GM12878 (cell line): ENCODE data around the gene EGFR. TPM values are rescaled to one million over a fixed set of nuclear protein-coding genes. Genes with fewer than 3 reads are reported as not detected.

Experiments
- ATAC-seq: fragments of 200-7000 bp; cut with Tn5 transposase; 3 replicates; pipeline ENCODE4 v1.9.1; 2020; ENCODE audit warnings: mild to moderate bottlenecking, moderate library complexity
- BruUV-seq: library from RNA; stranded (reverse); fragments of 400-500 nt; replicated peaks from 2 replicates; lab custom pipeline; 2021; lab: Mats Ljungman, UMichigan
- CTCF ChIA-PET: fragments of 300-600 bp; sonication (Branson Sonifier 250); formaldehyde crosslinking; extraction: SDS; loops from one replicate; lab custom pipeline; 2021; ENCODE audit warnings: inconsistent platforms; lab: Yijun Ruan, JAX
- POLR2A ChIA-PET: fragments of 350-600 bp; formaldehyde crosslinking; extraction: SDS; loops from one replicate; lab custom pipeline; 2021; ENCODE audit warnings: inconsistent platforms; lab: Charles Lee
- RAD21 ChIA-PET: fragments of 300-600 bp; sonication (Branson Sonifier 250); formaldehyde crosslinking; loops from one replicate; lab custom pipeline; 2023; ENCODE audit warnings: antibody characterized with exemption; ENCODE audit not compliant: unreplicated experiment; lab: Charles Lee
- SMC1A ChIA-PET: fragments of 300-600 bp; sonication (Branson Sonifier 250); formaldehyde crosslinking; loops from one replicate; lab custom pipeline; 2023; ENCODE audit not compliant: unreplicated experiment, uncharacterized antibody; lab: Charles Lee
- DNase-seq: peaks from one replicate; pipeline ENCODE4 v3.0.0-alpha.2; 2011; ENCODE audit warnings: low read depth, low spot score
- FAIRE-seq: peaks from 3 replicates; lab custom pipeline; 2011; peaks lifted over from hg19 to GRCh38; lab: Jason Lieb, UNC
- H2AFZ ChIP-seq: 2 replicates; pipeline ENCODE4 v1.6.0; 2011; ENCODE audit warnings: low read depth, low read length, control low read depth; ENCODE audit not compliant: control insufficient read depth
- H3K27ac ChIP-seq: 2 replicates; pipeline ENCODE4 v1.5.1; 2011; ENCODE audit warnings: control low read depth; ENCODE audit not compliant: control insufficient read depth, insufficient read depth
- H3K27me3 ChIP-seq, 2 experiments: replicated peaks in 1 of 2; 2 replicates each; pipeline versions ENCODE4 v1.6.0 to v1.6.1; 2011; ENCODE audit warnings: low read length in 1 of 2; ENCODE audit not compliant: control insufficient read depth in 2 of 2, insufficient read depth in 2 of 2
- H3K36me3 ChIP-seq, 2 experiments: 2 replicates each; pipeline ENCODE4 v1.5.1; 2011; ENCODE audit warnings: low read length in 1 of 2; ENCODE audit not compliant: control insufficient read depth in 2 of 2, insufficient read depth in 2 of 2
- H3K4me1 ChIP-seq: 2 replicates; pipeline ENCODE4 v1.6.1; 2011; ENCODE audit warnings: mild to moderate bottlenecking, low read length, moderate library complexity, mixed read lengths; ENCODE audit not compliant: control insufficient read depth, insufficient read depth
- H3K4me2 ChIP-seq: 2 replicates; pipeline ENCODE4 v1.6.0; 2011; ENCODE audit warnings: control low read depth; ENCODE audit not compliant: control insufficient read depth, insufficient read depth
- H3K4me3 ChIP-seq: fragments of 200-600 bp; sonication (generic); 2 replicates; pipeline ENCODE4 v1.5.1; 2016
- H3K79me2 ChIP-seq: 2 replicates; pipeline ENCODE4 v1.6.0; 2011; ENCODE audit warnings: low read length; ENCODE audit not compliant: control insufficient read depth, insufficient read depth
- H3K9ac ChIP-seq: 2 replicates; pipeline ENCODE4 v1.8.0; 2011; ENCODE audit warnings: low read length, control low read depth, mixed read lengths; ENCODE audit not compliant: control insufficient read depth, insufficient read depth
- H3K9me3 ChIP-seq: replicated peaks from 3 replicates; pipeline ENCODE4 v1.5.1; 2011; ENCODE audit warnings: mild to moderate bottlenecking, low read length; ENCODE audit not compliant: control insufficient read depth, insufficient read depth
- H4K20me1 ChIP-seq: 2 replicates; pipeline ENCODE4 v1.6.0; 2011; ENCODE audit not compliant: control insufficient read depth, insufficient read depth
- BCL11A ChIP-seq: IDR thresholded peaks from 2 replicates; pipeline ENCODE4 v1.6.1; 2011; ENCODE audit warnings: low read depth, low read length
- CBFB ChIP-seq: IDR thresholded peaks from 2 replicates; pipeline ENCODE4 v1.6.1; 2016; ENCODE audit warnings: antibody characterized with exemption, low read depth
- CHD4 ChIP-seq: fragments of 200-600 bp; sonication (generic); IDR thresholded peaks from 2 replicates; pipeline ENCODE4 v1.6.1; 2016; ENCODE audit warnings: mild to moderate bottlenecking
- JUNB ChIP-seq: IDR thresholded peaks from 2 replicates; pipeline ENCODE4 v1.6.1; 2016; ENCODE audit warnings: antibody characterized with exemption, mild to moderate bottlenecking
- LARP7 ChIP-seq: fragments of 450-650 bp; IDR thresholded peaks from 2 replicates; pipeline ENCODE4 v1.6.1; 2017; ENCODE audit warnings: mild to moderate bottlenecking
- MEF2B ChIP-seq: fragments of 450-650 bp; IDR thresholded peaks from 2 replicates; pipeline ENCODE4 v1.6.1; 2018; ENCODE audit warnings: mild to moderate bottlenecking, moderate library complexity; ENCODE audit not compliant: partially characterized antibody, poor library complexity, severe bottlenecking
- NFXL1 ChIP-seq: fragments of 450-650 bp; IDR thresholded peaks from 2 replicates; pipeline ENCODE4 v1.6.1; 2017; ENCODE audit warnings: antibody characterized with exemption, mild to moderate bottlenecking, borderline replicate concordance
- NFYA ChIP-seq: IDR thresholded peaks from 2 replicates; pipeline ENCODE4 v1.6.1; 2011; ENCODE audit warnings: low read depth, mild to moderate bottlenecking, low read length, improper control_type of control experiment, borderline replicate concordance
- NR2C1 ChIP-seq: fragments of 450-650 bp; IDR thresholded peaks from 2 replicates; pipeline ENCODE4 v1.6.1; 2017; ENCODE audit warnings: antibody characterized with exemption, mild to moderate bottlenecking, moderate library complexity
- SPI1 ChIP-seq: IDR thresholded peaks from 2 replicates; pipeline ENCODE4 v1.6.1; 2011; ENCODE audit warnings: low read depth, mild to moderate bottlenecking, low read length, moderate library complexity, borderline replicate concordance; ENCODE audit not compliant: insufficient read depth
- SREBF2 ChIP-seq: IDR thresholded peaks from 2 replicates; pipeline ENCODE4 v1.6.1; 2012; ENCODE audit warnings: mild to moderate bottlenecking, low read length
- WGBS: methylation state at CpG from one replicate; pipeline ENCODE4 v1.1.6; 2016; ENCODE audit warnings: low lambda C conversion rate; ENCODE audit not compliant: insufficient replicate concordance, insufficient coverage; ENCODE audit errors: missing lambda C conversion rate; 5-methylcytosine and 5-hydroxymethylcytosine counted together
- in situ Hi-C: fragments of 300-500 bp; cut with MboI; formaldehyde crosslinking; loops from 9 replicates; pipeline ENCODE4 v1.14.3; 2018; ENCODE audit warnings: mixed read lengths
- intact Hi-C: fragments of 100-400 bp; cut with micrococcal nuclease; formaldehyde crosslinking; loops from one replicate; pipeline ENCODE4 v1.14.2; 2022; ENCODE audit not compliant: unreplicated experiment
- polyA plus RNA-seq, 11 experiments: library from polyadenylated mRNA; depleted of rRNA in 4 of 11; unstranded in 6 of 11; stranded (reverse) in 5 of 11; fragments of >200 nt; fragmentation: Nextera tagmentation in 4 of 11; fragmentation: Illumina TruSeq in 1 of 11; extraction: Ambion mirVana in 4 of 11; extraction: Trizol in 1 of 11; gene quantifications; 1 replicate in 1 of 11; 2 replicates in 10 of 11; pipeline versions ENCODE4 v1.2.1 to v1.2.3, GENCODE V29; 2011 to 2016; ENCODE audit warnings: inconsistent platforms in 2 of 11, missing spikeins in 2 of 11, low read depth in 1 of 11
- total RNA-seq, 4 experiments: library from RNA; depleted of rRNA in 3 of 4; stranded (reverse); fragments of >200 nt in 3 of 4; fragmentation: Illumina TruSeq in 1 of 4; extraction: Trizol in 1 of 4; gene quantifications; 2 replicates each; pipeline versions ENCODE4 v1.2.1 to v1.2.3, GENCODE V29; 2013 to 2021
- TF ChIP-seq, protein P1 (sequence below): IDR thresholded peaks from 2 replicates; pipeline ENCODE4 v1.6.1; 2011; ENCODE audit warnings: borderline replicate concordance, low read depth, mild to moderate bottlenecking, moderate library complexity, mixed read lengths, low read length; ENCODE audit not compliant: insufficient read depth; ENCODE audit errors: extremely low read length
- TF ChIP-seq, protein P2 (sequence below): IDR thresholded peaks from 2 replicates; pipeline ENCODE4 v1.6.1; 2012; ENCODE audit warnings: low read depth, low read length, improper control_type of control experiment

The EGFR gene
- total and polyA plus RNA-seq, 10 of the 15 experiments (the other 5 are each of a cell fraction or from before 2014, with no cell fraction given), result 0.01 to 0.31 TPM; not detected in 8

DNA sequence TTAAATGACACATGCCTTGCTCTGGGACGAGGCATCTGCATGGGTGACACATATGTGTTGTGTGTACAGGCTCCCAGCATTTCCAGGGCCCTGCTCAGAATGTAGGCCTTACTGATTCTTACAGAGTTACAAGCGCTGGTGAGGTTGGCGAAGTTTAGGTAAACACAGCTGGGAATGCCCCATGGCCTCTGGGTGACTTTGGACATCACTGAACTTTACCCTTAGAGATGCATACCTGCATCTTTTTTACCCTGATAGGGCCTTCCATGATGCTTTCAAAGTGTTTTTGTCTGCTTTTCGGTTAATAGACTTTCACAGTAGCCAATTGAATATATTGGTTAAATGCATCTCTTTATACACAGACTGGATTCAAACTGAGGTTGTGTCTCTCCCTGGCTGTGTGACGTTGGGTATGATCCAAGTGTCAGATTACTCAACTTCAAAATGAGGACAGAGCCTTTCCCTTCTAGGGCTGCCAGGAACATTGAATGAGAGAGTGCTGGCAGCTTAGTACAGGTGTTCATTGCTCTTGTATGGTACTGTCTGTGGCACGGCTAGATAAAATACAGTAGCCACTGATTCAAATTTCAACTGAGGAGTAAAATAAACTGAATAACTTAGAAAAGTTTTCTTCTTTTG, 29.5 kb downstream of the EGFR start:
- WGBS, result 61% methylated on average over 6 of the region's 6 CpGs
- no peaks in the 10 kb centered on the region for H3K9me3 ChIP-seq
- no peaks in the 10 kb centered on the region for H3K79me2 ChIP-seq
- H3K4me3 ChIP-seq, result no peak overlapping the region
- ATAC-seq (no peak), FAIRE-seq (no peak), DNase-seq (no peak)
- RAD21 ChIA-PET, result interaction anchor here (4.6 kb wide), 1 partner anchor 206 kb away, joined by 28 read pairs; no protein-coding TSS in a partner anchor
- H4K20me1 ChIP-seq, result no peaks in the 10 kb centered on the region
- SMC1A ChIA-PET, result no interaction called here
- in situ Hi-C loops, result no loop called here
- H3K9ac ChIP-seq, result no peak overlapping the region
- H3K27ac ChIP-seq, result no peak overlapping the region
- no peak overlapping the region for H3K4me2 ChIP-seq
- intact Hi-C loops, result no loop called here
- CTCF ChIA-PET, result no interaction called here
- BruUV-seq, result no TSS peak
- H2AFZ ChIP-seq, result no peak overlapping the region
- TF ChIP-seq NR2C1 (no peak), JUNB (no peak), CBFB (no peak), CHD4 (no peak), SREBF2 (no peak), NFXL1 (no peak), SPI1 (no peak), NFYA (no peak), MEF2B (no peak), BCL11A (no peak), LARP7 (no peak)
- TF ChIP-seq, protein P1, sequence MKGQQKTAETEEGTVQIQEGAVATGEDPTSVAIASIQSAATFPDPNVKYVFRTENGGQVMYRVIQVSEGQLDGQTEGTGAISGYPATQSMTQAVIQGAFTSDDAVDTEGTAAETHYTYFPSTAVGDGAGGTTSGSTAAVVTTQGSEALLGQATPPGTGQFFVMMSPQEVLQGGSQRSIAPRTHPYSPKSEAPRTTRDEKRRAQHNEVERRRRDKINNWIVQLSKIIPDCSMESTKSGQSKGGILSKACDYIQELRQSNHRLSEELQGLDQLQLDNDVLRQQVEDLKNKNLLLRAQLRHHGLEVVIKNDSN, result no peak
- TF ChIP-seq, protein P2, sequence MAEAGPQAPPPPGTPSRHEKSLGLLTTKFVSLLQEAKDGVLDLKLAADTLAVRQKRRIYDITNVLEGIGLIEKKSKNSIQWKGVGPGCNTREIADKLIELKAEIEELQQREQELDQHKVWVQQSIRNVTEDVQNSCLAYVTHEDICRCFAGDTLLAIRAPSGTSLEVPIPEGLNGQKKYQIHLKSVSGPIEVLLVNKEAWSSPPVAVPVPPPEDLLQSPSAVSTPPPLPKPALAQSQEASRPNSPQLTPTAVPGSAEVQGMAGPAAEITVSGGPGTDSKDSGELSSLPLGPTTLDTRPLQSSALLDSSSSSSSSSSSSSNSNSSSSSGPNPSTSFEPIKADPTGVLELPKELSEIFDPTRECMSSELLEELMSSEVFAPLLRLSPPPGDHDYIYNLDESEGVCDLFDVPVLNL, result no peak
- H3K27me3 ChIP-seq, result no peaks in the 10 kb centered on the region
- POLR2A ChIA-PET, result no interaction called here
- H3K4me1 ChIP-seq, result no peaks in the 10 kb centered on the region
- H3K36me3 ChIP-seq, result no peaks in the 10 kb centered on the region
